ENCODE results near the gene PCAT7.

The PCAT7 gene

DNA sequence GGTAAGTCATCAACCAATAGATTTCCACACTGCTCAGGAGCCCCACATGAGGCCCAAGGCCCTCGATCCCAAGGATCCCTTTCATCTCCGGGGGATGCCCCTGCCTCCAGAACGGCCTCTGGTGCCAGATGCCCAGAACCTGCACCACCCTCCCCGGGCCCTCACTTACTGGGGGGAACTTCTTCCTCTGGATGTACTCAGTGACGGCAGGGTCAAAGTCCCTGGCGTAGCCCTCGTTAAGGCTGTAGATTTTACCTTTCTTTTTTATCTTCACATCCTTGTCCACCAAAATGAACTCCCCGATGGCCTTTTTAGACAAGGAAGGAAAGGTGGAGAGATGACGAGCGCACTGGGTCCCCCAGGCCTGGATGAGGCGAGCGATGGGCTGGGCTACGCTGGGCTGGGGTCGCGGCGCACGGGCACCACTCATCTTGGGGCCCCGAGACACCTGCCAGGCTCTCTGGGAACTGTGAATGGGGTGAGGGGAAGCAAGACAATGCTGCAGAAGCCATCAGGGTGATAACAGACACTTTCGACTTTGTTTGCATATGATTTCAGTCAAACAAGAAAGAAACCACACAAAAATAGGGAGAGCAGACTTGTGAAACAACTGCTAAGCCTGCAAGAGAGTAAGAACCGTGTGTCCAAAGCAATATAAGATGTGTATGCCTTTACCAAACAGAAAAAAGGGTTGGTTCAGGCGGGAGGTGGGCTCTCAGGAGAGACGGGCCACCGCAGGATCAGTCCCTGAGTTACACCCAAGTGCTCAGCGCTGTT lies 52.0 kb downstream of the PCAT7 start:
- no peak for DNase-seq

- no peak for DNase-seq
Measured at GRCh38 chr9:94607423-94607691, 52.5 kb downstream of the PCAT7 start.

DNA sequence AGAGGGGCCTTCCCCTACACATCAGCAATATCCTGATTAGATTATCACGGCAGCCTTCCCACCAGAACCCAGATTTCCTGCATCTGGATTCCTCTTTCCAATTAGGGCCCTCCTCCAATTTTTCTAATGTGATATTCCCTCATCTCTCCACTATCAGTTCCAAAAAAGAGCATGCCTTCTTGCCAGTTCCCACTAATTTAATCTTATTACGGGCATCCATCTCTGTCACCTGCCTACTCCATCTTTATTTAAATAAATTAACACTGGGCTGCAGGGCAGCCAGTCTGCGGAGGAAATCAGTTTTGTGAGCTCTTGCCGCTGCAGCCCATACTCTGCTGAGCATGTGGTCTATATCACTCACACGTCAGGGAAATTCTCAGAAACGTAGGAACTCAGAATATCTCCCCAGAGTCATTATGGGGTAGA lies 55.3 kb downstream of the PCAT7 start:
- DNase-seq, result no peak

DNA sequence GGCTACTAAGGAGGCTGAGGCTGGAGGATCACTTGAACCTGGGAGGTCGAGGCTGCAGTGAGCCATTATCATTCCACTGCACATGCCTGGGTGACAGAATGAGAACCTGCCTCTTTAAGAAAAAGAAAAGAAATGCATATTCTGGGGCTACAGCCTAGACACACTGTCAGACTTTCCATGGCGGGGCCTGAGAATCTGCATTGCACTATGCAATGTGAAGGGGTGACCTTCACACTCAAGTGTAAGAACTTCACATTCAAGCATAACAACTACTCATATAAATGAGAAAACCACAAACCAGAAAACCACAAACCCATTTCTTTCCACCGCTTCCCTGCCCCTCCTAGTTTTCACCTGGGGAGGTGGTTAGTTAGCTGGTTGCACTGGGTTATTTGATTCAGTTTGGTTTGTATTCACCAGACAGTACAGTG lies 56.8 kb downstream of the PCAT7 start:
- DNase-seq, result no peak

GRCh38 chr9:94612071-94612470 lies 57.2 kb downstream of the PCAT7 start:
- DNase-seq, result no peak

DNA sequence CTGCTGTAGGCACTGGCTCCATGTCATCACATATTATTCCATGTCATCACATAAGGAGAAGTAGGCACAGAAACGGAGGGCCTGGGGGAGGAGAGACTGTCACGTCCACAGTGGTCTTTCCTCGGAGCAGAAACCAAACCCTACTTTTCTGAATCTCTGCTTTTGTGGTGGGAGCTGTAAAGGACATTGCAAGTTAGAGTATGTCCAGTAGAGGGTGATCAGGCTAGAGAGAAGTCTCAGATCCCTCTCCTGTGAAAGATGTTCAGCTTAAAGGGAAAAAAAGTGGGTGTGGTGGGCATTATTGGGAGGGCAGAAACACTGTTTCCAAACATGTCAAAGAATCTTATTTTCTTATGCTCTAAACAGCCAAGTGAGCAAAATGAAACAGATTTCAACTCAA lies 58.1 kb downstream of the PCAT7 start:
- DNase-seq, result no peak

GRCh38 chr9:94619026-94619425 lies 64.1 kb downstream of the PCAT7 start:
- no peak for DNase-seq
